Caki2 (cell line): ENCODE measurements around the gene COPB2. TPM values are rescaled to one million over a fixed set of nuclear protein-coding genes. Genes with fewer than 3 reads are reported as not detected.
"Not testable (repeated sequence)": the region's sequence is repeated elsewhere in the genome, so short reads cannot be mapped to it uniquely, and the experiment has no call there.

Experiments
- DNase-seq: peaks from one replicate; pipeline ENCODE4 v3.0.0-alpha.2; 2015; ENCODE audit warnings: low read depth
- in situ Hi-C: cut with HindIII; loops from 2 replicates; pipeline ENCODE4 v1.10.0; 2016; ENCODE audit warnings: low sequenced_read_pairs, low pct_unique_long_range_greater_than_20kb, mixed read lengths
- total RNA-seq: library from RNA; depleted of rRNA; stranded (reverse); fragments of >200 nt; shearing (Covaris generic); gene quantifications from 2 replicates; pipeline ENCODE4 v1.2.3, GENCODE V29; 2014; ENCODE audit warnings: low replicate concordance; rRNA removed

Gene COPB2
- 101 and 149 TPM in 2 replicates for total RNA-seq

DNA sequence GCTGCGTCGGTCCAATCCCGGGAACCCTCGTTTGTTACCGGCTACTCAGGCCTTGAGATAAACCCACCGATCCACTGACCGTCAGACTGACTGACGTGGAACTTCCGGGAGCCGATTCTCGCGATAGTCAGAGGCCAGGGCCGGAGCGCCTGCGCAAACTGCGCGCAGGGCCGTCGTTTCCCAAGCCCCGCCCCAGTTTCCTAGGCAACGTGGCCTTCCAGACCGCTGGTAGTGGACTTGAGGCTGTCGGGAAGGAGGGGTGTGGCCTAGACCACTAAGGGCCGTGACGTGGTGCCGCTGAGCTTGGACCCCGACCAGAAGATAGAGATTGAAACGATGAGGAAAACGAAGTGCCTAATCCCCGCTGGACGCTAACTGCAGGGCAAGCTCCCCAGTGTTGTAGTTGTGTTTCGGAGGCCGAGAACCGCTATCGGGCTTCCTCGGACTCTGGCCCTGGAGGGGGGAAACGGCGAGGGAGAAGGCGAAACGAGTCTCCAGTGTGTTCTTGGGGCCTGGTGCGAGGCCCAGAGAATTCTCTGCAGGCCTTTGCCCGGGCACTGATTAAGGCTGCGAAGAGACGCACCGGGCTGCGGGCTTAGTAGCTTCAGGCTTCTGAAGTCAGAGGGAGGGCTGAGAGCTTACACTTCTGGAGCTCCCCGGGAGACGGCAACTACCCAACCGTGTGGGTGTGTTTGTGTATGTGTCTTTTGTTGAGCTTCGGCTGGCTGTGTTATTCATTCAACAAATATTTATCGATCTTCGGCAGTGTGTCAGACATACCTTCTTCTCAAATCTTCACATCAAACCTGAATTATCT, at the start of gene COPB2:
Gene COPB2, minus strand, starts transcription at position 96 of the 817 bp plus-strand sequence. CDS start 97 bp downstream, outside the sequence.
- DNase-seq = peak; percentile 98
- in situ Hi-C loops = no loop called here

DNA sequence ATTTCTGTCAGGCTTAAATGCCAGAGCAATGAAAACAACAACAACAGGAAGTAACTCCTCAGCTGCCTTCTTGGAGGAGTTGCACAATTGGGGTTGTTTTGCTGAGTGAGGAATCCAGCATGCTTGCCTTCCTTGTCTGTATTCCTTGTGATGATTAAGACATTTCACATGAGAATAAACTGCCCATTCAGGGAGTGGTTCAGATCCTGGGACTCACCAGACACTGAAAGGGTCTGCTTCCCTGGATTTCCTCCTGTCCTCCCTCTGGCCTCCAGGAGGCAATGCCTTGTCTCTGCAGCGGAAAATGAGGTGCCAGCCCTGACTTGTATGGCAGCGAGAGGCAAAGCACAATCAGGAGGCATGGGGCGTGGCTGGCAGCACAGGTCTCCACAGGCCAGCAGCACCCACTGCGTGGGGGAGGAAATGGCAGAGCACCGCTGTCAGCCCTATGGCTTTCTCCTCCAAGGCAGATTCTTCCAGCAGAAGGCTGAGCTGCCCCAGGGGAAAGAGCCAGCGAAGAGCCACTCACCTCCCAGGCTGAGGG, 45.4 kb upstream of the COPB2 start:
- peak; percentile 27 for DNase-seq
- in situ Hi-C loops = no loop called here

DNA sequence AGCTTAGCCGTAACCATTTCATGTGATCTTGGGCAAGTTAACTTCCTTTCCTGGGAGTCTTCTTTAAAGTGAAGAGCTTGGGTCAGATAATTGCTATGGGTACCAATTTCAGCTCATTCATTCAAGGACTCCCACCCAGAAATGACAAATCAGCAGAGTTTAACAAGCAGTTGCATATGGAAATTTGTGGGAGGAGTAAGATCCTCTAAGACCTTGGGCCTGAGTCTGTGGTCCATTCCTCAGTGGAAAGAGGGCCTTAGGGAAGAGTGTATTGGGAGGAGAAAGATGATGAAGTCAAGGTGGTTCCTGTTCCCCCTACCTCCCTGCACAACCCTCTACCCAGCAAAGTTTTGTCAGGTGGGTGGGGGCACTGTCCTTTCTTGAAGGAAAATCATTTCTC, 44.8 kb upstream of the COPB2 start:
- no peak for DNase-seq
- in situ Hi-C loops = no loop called here

DNA sequence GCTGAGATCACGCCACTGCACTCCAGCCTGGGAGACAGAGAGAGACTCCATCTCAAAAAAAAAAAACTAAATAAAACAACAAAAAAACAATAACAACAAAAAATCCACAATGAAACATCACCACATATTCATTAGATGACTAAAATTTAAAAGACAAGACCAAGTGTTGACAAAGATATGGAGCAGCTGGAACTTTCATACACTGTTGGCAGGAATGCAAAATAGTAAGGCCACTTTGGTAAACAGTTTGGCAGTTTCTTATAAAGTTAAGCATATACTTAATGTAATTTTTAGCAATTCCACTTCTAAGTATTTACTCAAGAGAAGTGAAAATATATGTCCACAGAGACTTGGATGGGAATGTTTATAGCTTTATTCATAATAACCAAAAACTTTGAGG, 43.6 kb upstream of the COPB2 start:
- in situ Hi-C loops = no loop called here

DNA sequence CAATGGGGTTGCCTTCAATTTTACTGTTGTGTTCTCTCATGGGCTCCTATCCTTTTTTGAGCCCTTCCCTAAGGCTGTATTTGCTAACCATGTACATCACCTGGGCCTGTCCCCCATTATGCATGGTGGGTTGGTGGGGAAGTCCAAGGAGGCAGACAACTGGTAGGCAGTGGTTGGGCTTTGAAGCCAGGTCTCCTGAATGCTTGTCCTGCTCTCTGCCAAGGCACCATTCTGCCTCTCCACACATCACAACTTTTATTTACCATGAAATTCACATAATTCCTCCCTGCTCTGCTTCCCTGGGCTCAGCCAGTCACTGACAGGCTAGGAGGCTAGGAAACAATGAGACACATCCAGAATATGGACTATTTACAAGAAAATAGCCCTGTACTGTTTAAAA, 41.0 kb upstream of the COPB2 start:
- in situ Hi-C loops = no loop called here
- DNase-seq = no peak

More for the DNA sequence above, 43.6 kb upstream of the COPB2 start:
- no peak for DNase-seq

DNA sequence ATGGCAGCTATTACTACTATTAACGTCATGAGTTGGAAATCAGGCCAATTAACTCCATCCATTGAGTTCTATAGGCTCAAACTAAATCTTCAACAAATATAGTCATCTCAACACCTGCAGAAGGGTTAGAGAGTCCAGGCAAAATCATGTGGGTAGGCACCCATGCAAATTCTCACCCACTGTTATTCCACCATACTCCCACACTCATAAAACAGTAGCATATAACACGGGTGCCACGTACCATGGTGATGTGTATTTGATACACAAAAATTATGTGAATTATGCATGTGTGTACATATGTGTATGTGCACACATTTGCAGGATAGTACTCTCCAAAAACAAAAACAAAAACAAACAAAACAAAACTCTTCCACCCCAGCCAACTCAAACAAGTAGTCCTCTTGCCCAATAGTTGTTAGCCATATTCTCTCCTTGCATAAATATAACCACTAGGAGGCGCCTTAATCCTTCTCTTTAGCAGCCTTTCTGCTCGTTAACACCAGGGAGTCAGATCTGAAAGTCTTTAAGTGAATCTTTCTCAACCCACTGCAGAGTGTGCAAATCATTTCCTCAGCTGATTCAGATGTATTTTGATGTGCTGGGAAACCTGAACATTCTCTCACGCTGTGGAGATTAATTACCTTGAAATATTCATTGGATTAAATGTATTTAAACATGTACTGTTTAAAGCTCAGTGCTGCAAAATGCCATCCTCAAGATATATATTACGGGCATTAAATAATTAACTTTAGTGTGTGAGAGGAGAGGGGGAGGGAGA, 38.0 kb upstream of the COPB2 start:
- in situ Hi-C loops = no loop called here
- peak; percentile 72 for DNase-seq

DNA sequence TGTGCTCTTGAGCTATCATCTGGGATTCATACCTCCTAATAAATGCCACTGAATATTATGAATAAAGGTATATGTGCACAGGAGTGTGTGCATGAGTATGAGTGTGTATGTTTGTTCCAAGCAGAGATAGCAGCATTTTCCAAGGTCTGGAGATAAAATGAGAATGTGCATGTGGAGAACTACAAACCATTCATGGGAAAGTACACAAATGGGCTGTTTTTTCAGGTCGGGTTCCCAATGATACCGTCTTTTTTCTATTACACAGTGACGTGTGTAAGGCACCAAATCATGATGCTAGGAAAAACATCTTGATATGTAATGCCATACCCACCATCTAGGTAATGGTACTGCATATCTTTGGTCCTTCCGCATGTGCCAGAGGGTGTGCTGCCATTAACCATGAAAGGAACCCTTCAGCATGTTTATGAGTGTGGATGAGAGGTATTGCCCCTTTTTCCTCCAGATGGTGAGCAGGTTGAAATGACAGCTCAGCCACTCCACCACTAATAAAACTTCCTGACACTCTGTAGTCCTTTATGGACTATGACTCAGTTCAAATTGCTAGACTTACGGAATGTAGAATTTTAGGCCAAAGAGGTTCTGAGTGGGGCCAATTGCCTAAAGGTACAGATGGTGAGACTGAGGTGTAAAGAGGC, 36.4 kb upstream of the COPB2 start:
- no peak for DNase-seq
- in situ Hi-C loops = no loop called here

DNA sequence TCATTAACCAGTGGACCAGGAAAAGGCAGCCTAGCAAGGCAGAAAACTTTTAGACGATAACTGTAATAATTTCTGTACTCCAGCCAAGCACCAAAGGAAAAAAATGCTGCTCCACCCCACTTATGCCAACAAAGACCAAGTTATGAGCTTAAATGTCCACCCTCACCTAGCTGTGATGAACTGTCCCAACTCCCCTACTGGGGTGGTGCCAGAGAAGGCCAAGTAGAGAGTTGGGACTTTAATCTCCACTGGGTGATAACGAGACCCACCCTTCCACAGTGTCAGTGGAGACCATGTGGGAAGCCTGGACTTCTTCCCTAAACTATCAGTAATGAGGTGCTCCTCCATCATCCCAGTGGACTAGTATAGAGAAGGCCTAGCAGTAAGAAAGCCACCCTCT, 33.8 kb upstream of the COPB2 start:
- DNase-seq = no peak
- in situ Hi-C loops = no loop called here

DNA sequence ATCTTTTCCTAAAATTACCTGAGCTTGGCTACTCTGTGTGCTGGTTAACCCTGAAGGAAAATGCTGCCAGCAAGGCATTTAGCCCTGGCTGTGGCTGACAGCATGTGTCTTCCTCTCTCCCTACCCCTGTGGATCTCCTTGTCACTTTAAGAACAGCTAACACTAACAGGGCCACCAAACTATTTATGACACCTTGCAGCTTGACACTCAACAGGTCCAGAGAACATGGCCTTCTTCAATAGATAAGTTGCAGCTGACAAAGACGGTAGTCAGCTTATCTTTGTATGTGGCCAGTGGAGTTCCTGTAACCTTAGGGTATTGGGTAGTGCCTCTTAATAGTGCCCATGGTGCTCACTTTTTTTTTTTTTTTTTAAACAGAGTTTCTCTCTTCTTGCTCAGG, 32.0 kb upstream of the COPB2 start:
- no peak for DNase-seq
- in situ Hi-C loops = no loop called here

DNA sequence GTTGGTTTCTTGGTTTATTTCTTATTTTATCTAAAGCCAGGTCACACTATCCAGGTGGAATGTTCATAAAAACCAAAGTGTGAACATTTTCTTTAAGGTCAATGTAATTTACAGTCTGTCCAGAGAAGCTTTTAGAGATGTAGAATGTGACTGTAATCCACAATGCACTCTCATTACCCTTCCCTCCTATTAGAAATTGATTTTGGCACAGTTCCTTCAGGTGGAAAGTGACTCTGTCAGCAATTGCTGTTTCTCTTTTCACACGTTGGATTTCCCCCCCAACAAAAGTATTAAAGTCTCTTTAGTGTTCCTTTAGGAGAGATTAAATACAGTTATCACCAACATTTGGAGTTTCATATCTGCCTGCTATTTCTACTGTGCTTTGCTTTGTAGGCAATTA, 31.6 kb upstream of the COPB2 start:
- no peak for DNase-seq
- in situ Hi-C loops = no loop called here

DNA sequence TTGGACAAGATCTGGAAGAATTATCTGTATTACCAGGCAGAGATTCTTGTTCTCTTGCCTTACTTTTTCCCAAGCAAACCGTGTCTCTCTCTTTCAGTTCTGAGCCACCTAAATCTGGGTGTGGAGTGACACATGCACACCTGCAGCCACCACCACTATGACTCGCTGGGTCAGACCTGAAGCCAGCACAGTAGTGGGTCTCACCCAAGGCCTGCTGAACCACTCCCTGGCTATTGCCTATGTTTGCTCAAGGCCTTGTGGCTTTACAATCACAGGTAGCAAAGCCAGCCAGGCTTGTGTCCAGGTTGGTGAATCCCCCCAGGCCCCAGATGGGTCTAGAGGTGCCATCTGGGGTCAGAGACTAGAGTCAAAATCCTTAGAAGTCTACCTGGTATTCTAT, 28.7 kb upstream of the COPB2 start:
- in situ Hi-C loops = no loop called here
- DNase-seq = no peak

DNA sequence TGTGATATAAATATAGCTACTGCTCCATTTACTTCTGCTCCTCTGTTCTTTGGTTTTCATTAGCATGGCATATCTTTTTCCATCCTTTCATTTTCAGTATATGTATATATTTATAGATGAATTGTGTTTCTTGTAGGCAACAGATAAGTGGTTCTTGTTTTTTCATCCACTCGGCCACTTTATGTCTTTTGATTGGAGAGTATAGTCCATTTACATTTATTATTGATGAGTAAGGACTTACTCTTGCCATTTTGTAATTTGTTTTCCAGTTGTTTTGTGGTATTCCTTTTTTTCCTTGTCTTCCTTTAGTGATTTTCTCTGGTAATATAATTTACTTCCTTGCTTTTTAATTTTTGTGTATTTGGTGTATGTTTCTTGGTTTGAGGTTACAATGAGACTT, 26.8 kb upstream of the COPB2 start:
- in situ Hi-C loops = no loop called here
- no peak for DNase-seq

DNA sequence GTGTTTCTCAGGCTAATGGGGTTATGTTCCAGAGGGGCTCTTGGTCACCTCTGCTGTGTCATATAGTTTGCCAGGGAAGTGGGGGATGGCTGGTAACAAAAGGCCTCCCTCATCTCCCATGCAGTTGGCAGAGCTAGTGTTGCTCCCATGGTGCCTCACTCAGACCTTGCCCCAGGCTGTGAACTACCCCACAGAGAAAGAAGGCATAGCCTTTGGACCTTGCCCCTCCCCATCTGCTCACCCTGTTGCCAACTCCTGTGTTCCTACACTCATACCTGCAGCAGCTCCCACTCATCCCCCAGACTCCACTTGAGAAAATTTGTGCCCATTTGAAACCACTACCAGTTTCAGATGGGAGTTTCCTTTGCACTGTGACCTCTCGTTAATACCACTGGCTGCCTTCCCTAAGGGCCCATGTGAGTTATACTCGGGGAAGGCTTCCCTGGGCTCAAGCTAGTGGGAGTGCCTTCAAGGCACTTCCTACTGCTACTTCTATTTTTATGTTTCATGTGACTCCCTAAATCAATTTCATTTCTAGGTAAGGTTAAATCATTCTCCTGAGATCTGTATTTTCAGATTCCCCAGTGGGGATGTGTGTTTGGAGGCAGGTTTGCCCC, 25.3 kb upstream of the COPB2 start:
- in situ Hi-C loops = no loop called here

DNA sequence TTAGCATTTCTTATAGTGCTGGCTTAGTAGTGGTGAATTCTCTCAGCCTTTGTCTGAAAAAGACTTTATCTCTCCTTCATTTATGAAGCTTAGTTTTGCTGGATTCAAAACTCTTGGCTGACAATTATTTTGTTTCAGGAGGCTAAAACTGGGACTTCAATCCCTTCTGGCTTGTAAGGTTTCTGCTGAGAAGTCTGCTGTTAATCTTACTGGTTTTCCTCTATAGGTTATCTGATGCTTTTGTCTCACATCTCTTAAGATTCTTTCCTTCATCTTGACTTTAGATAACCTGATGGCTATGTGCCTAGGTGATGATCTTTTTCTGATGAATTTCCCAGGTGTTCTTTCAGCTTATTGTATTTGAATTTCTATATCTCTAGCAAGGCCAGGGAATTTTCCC, 23.4 kb upstream of the COPB2 start:
- DNase-seq, in situ Hi-C loops: not testable (repeated sequence)

More for the DNA sequence above, 25.3 kb upstream of the COPB2 start:
- no peak for DNase-seq

DNA sequence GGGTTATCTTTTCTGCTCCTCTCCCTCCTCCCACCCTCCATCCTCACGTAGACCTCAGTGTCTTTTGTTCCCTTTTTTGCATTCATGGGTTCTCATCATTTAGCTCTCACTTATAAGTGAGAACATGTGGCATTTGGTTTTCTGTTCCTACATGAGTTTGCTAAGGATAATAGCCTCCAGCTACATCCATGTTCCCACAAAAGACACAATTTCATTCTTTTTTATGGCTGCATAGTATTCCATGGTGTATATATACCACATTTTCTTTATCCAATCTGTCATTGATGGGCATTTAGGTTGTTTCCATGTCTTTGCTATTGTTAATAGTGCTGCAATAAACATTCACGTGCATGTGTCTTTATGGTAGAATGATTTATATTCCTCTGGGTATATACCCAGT, 11.7 kb upstream of the COPB2 start:
- in situ Hi-C loops = not testable (repeated sequence)

DNA sequence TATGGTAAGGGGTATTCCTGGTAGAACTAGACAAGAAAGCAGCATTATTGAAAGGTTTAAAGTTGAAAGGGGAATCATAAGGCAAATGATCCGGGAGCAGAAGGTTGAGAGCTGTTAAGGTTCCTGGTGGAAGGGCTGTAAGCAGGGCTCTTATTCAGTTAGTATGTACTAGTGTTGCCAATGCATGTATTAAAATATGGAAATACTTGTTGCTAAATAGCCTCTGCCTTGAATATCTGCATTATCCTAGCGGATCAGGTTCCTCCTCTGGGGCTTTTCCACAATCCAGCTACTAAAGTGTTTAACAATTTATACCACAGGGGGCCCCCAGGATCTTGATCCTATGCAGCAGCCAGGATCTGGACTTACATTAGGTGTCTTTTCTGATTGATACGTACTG, 7.3 kb upstream of the COPB2 start:
- in situ Hi-C loops = no loop called here
- DNase-seq = no peak

More for the DNA sequence above, 11.7 kb upstream of the COPB2 start:
- DNase-seq = not testable (repeated sequence)

DNA sequence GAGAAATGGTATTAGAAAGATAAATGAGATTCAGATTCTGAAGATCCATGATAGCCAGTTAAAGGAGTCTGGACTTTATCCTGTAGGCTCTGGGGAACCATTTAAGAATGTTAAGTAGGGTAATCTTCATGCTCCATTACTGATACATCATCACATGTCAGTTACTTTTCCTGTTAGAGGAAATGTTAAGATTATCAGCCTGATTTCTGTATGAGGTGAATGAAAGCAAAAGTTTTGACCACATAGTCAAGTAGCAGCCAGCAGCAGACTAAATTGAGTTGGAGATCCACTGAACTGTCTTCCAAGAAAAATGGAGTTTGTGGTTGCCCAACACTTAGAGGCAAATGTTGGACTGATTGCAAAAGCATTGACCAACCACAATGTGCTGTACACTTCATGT, 4.7 kb upstream of the COPB2 start:
- no peak for DNase-seq
- in situ Hi-C loops = no loop called here

DNA sequence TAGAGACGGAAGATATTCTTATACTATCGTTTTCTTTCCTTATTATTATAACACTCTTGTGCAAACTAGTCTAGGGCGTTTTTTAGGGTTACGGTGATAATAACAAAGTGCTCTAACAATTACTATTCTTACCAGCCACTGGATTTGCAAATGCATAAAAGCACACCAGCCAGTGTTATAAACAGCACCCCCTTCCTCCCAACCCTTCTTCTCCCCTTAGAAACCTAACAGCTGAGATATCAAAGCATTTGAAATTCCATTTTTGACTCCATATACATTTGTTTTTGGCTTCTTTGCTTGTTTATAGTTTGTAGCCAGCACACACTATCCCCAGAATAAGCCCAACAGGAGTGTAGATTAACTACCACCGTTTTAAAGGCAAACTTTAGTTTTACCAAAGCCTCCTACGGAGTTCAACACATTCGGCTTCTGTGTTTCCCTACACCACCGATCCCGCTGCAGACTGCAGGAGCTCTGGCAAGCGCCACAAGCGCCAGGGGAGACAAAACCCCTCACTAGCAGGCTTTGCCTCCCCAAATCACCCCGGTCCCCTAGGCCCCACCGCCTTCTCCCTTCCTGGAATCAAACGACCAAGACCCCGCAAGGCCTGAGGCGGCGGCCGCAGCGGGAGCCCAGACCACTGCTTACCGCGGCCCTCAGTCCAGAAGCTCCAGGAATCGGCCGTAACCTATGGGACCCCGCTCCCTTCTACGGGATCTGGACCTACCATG, 461 bp downstream of the COPB2 start:
- peak; percentile 10 for DNase-seq
- in situ Hi-C loops = no loop called here
